HepG2 (cell line): ENCODE measurements around the gene KCNN2.

Experiments used
- PCBP2 ChIP-seq: fragments of 200-400 bp; formaldehyde crosslinking; optimal IDR thresholded peaks from 2 replicates; pipeline ENCODE3; 2018; ENCODE audit warnings: low read length, low read depth; ENCODE audit not compliant: poor library complexity, severe bottlenecking
- POLR2AphosphoS5 ChIP-seq: IDR thresholded peaks from 2 replicates; pipeline ENCODE4 v1.6.1; 2012; ENCODE audit warnings: low read depth, low read length
- TF ChIP-seq, protein P1 (sequence below): sonication (generic); formaldehyde crosslinking; IDR thresholded peaks from 2 replicates; pipeline ENCODE4 v1.5.0; 2020; ENCODE audit warnings: mild to moderate bottlenecking, missing genetic modification reagents, moderate library complexity

DNA sequence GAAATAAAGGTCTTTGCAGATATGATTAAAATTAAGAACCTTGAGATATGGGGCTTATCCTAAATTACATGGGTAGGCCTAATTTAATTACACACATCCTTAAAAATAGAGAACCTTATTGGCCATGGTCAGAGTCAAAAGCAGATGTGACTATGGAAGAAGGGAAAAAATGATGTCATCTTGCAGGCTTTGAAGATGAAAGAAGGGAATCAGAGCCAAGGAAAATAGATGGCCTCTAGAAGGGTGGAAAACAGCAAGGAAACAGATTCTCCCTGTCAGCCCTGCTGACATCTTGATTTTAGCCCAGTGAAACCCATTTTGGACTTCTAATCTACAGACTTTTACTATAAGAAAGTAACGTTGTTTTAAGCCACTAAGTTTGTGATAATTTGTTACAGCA is 37.6 kb upstream of the KCNN2 start:
- TF ChIP-seq PCBP2 = no peak
- TF ChIP-seq POLR2AphosphoS5 = no peak
- TF ChIP-seq, protein P1, sequence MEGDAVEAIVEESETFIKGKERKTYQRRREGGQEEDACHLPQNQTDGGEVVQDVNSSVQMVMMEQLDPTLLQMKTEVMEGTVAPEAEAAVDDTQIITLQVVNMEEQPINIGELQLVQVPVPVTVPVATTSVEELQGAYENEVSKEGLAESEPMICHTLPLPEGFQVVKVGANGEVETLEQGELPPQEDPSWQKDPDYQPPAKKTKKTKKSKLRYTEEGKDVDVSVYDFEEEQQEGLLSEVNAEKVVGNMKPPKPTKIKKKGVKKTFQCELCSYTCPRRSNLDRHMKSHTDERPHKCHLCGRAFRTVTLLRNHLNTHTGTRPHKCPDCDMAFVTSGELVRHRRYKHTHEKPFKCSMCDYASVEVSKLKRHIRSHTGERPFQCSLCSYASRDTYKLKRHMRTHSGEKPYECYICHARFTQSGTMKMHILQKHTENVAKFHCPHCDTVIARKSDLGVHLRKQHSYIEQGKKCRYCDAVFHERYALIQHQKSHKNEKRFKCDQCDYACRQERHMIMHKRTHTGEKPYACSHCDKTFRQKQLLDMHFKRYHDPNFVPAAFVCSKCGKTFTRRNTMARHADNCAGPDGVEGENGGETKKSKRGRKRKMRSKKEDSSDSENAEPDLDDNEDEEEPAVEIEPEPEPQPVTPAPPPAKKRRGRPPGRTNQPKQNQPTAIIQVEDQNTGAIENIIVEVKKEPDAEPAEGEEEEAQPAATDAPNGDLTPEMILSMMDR (CRISPR knock-in tag) = no peak
